Body of pancreas (tissue), 4 donors: ENCODE results near the gene CTAGE9. TPM values are rescaled to one million over a fixed set of nuclear protein-coding genes. Genes with fewer than 3 reads are reported as not detected.
"Not testable (repeated sequence)": the region's sequence is repeated elsewhere in the genome, so short reads cannot be mapped to it uniquely, and the experiment has no call there.

ENCODE experiments used
- ATAC-seq: fragments of 150-250 bp; one replicate; pipeline ENCODE4 v1.9.1; 2016
- DNase-seq, 4 donors: peaks; one replicate each; pipeline ENCODE4 v3.0.0-alpha.2; 2019
- H3K27ac ChIP-seq, 4 donors: fragments of 200-600 bp; sonication (generic); 1 replicate in 3 of 4; 2 replicates in 1 of 4; pipeline versions ENCODE4 v1.5.1 to v1.6.1; 2016 to 2019; ENCODE audit warnings: mild to moderate bottlenecking in 1 of 4, mixed read lengths in 1 of 4, moderate library complexity in 1 of 4
- H3K27me3 ChIP-seq, 2 donors: fragments of 200-600 bp; sonication (generic); one replicate each; pipeline ENCODE4 v1.6.0; 2016; ENCODE audit warnings: mild to moderate bottlenecking in 1 of 2
- H3K36me3 ChIP-seq, 2 donors: fragments of 200-600 bp; sonication (generic); replicated peaks in 1 of 2; 2 replicates each; pipeline ENCODE4 v1.5.1; 2016; ENCODE audit warnings: low read depth in 2 of 2; ENCODE audit not compliant: insufficient read depth in 1 of 2
- H3K4me1 ChIP-seq: fragments of 200-600 bp; sonication (generic); one replicate; pipeline ENCODE4 v1.6.0; 2016
- H3K4me3 ChIP-seq, 2 donors: fragments of 200-600 bp; sonication (generic); 1 replicate in 1 of 2; 2 replicates in 1 of 2; pipeline ENCODE4 v1.5.1; 2016 to 2019
- H3K9me3 ChIP-seq, 3 donors: fragments of 200-600 bp; sonication (generic); 1 replicate in 2 of 3; 2 replicates in 1 of 3; pipeline ENCODE4 v1.5.1; 2016
- POLR2A ChIP-seq, 3 donors: fragments of 450-650 bp; IDR thresholded peaks; one replicate each; pipeline ENCODE4 v1.6.1; 2016; ENCODE audit warnings: antibody characterized with exemption in 3 of 3, mild to moderate bottlenecking in 2 of 3
- WGBS, 2 donors: methylation state at CpG; one replicate each; pipeline ENCODE4 v1.1.5; 2017; 5-methylcytosine and 5-hydroxymethylcytosine counted together
- intact Hi-C: fragments of 100-400 bp; cut with DNase I; formaldehyde crosslinking; loops from one replicate; pipeline ENCODE4 v1.15.1; 2023
- total RNA-seq, 2 donors: library from RNA; depleted of rRNA; stranded (reverse); fragments of >200 nt; gene quantifications; one replicate each; pipeline ENCODE4 v1.1.0, GENCODE V29; 2016
- TF ChIP-seq, protein P1 (sequence below), 7 experiments: fragments of 450-650 bp in 4 of 7; fragments of 200-600 bp in 3 of 7; sonication (generic) in 3 of 7; IDR thresholded peaks; one replicate each; pipeline ENCODE4 v1.5.1; 2016 to 2019; ENCODE audit warnings: antibody characterized with exemption in 7 of 7

Gene CTAGE9, protein sequence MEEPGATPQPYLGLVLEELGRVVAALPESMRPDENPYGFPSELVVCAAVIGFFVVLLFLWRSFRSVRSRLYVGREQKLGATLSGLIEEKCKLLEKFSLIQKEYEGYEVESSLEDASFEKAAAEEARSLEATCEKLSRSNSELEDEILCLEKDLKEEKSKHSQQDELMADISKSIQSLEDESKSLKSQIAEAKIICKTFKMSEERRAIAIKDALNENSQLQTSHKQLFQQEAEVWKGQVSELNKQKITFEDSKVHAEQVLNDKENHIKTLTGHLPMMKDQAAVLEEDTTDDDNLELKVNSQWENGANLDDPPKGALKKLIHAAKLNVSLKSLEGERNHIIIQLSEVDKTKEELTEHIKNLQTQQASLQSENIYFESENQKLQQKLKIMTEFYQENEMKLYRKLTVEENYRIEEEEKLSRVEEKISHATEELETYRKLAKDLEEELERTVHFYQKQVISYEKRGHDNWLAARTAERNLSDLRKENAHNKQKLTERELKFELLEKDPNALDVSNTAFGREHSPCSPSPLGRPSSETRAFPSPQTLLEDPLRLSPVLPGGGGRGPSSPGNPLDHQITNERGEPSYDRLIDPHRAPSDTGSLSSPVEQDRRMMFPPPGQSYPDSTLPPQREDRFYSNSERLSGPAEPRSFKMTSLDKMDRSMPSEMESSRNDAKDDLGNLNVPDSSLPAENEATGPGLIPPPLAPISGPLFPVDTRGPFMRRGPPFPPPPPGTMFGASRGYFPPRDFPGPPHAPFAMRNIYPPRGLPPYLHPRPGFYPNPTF
- under 1 TPM in 1 of 2 donors, not detected in 1; 0.66 TPM for total RNA-seq

DNA sequence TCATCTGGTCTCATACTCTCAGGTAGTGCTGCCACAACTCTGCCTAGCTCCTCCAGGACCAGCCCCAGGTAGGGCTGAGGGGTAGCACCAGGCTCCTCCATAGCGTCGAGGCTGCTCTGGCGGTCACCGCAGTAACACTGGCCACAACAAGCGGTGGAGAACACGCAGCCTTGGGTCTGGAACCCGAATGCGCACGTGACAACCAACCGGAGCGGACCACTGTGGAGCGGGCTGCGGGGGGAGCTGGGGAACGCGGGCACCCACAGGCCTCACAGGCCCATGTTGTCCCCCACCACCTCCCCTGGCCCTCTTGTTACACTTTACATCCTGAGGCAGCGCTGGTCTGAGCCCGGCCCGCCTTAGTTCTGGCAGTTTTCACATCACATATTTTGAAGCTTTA lies at the start of gene CTAGE9:
CTAGE9 (minus strand) TSS at position 101 of the 400 bp plus-strand sequence; CDS start at position 101, 0 bp downstream.
- H3K4me3 ChIP-seq, H3K4me1 ChIP-seq, DNase-seq, H3K27ac ChIP-seq, H3K27me3 ChIP-seq, ATAC-seq, H3K36me3 ChIP-seq, intact Hi-C loops, H3K9me3 ChIP-seq: not testable (repeated sequence)
- WGBS, 2 donors: 92 to 97% methylated on average over 6 to 7 of the region's 18 CpGs

DNA sequence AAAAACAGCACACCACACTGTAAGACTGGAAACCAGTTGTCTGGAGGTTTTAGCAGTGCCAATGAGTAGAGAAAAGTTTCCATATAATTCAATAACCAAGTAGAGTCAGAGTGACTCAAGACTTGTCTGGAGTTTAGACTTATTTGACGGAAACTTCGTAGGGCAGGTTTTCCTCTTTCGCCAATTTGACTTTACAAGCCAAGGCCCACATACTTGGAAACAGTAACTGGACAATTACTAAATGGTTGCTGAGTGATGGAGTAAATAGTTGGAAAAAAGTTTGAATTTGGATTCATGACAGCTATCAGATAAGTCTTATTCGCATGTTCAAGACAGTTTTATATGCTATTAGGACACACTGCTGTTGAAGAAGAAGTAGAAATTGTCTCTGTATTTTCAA lies 48.1 kb upstream of the CTAGE9 start:
- Histone ChIP-seq H3K27me3 (no peaks in the 10 kb centered on the region), H3K36me3 (no peaks in the 10 kb centered on the region), H3K9me3 (no peaks in the 10 kb centered on the region), H3K4me1 (no peaks in the 10 kb centered on the region), H3K4me3 (no peak overlapping the region), H3K27ac (no peak overlapping the region)
- 86 to 88% methylated on average over 4 of the region's 4 CpGs for WGBS, 2 donors
- no peak for DNase-seq
- intact Hi-C loops: no loop called here
- TF ChIP-seq, protein P1, sequence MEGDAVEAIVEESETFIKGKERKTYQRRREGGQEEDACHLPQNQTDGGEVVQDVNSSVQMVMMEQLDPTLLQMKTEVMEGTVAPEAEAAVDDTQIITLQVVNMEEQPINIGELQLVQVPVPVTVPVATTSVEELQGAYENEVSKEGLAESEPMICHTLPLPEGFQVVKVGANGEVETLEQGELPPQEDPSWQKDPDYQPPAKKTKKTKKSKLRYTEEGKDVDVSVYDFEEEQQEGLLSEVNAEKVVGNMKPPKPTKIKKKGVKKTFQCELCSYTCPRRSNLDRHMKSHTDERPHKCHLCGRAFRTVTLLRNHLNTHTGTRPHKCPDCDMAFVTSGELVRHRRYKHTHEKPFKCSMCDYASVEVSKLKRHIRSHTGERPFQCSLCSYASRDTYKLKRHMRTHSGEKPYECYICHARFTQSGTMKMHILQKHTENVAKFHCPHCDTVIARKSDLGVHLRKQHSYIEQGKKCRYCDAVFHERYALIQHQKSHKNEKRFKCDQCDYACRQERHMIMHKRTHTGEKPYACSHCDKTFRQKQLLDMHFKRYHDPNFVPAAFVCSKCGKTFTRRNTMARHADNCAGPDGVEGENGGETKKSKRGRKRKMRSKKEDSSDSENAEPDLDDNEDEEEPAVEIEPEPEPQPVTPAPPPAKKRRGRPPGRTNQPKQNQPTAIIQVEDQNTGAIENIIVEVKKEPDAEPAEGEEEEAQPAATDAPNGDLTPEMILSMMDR (IDR thresholded peaks at IDR 0.05): no peak
- no peak for TF ChIP-seq POLR2A (IDR thresholded peaks at IDR 0.05)
- ATAC-seq: no peak

DNA sequence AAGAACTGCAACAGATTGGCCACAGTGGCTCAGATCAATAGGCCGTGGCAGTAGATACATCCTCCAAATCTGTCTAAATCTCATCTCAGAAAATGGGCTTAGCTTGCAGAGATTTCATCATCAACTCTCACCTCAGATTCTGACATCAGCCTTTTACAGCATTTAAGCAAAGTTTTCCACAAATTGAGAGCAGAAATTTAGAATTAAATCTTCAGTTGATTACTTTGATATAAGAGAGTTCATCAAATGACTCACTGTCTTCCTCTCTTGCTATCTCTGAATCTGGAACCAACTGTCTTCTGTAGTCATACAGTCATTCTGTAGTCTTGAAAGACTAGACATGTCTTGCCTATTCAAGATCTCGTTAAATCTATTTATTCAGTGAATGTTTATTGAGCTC lies 45.2 kb upstream of the CTAGE9 start:
- intact Hi-C loops: no loop called here
- Histone ChIP-seq H3K36me3 (no peaks in the 10 kb centered on the region), H3K9me3 (no peaks in the 10 kb centered on the region), H3K27ac (no peak overlapping the region), H3K4me3 (no peak overlapping the region), H3K27me3 (no peaks in the 10 kb centered on the region), H3K4me1 (no peaks in the 10 kb centered on the region)
- TF ChIP-seq, protein P1 (IDR thresholded peaks at IDR 0.05): no peak
- no peak for TF ChIP-seq POLR2A (IDR thresholded peaks at IDR 0.05)
- DNase-seq: no peak
- 72 to 80% methylated on average over 2 of the region's 2 CpGs for WGBS, 2 donors
- ATAC-seq: no peak

DNA sequence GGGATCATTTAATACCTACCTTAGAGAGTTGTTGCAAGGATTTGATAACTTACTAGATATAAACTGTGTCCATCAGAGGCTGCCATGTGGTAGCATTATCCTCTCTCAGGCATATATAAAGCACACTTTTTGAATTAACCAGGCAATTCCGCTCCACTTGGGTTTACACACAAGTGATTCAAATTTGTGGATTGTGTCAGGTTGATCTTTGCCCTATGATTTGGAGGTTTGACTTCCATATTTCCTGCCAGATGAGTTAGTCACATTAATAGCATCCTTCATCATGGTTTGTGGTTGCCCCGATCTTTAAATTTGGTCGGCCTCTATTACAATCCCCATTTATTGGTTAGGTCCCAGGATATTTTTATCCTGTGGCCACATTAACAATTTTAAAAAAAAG lies 44.8 kb upstream of the CTAGE9 start:
- 89 to 98% methylated on average over 3 of the region's 3 CpGs for WGBS, 2 donors

More for the DNA sequence above, 44.8 kb upstream of the CTAGE9 start:
- H3K4me1 ChIP-seq: no peaks in the 10 kb centered on the region
- no peak overlapping the region for H3K27ac ChIP-seq
- ATAC-seq (no peak), DNase-seq (no peak)
- H3K36me3 ChIP-seq: no peaks in the 10 kb centered on the region
- intact Hi-C loops: no loop called here
- H3K27me3 ChIP-seq: no peaks in the 10 kb centered on the region
- TF ChIP-seq POLR2A (IDR thresholded peaks at IDR 0.05): no peak
- TF ChIP-seq, protein P1 (IDR thresholded peaks at IDR 0.05): no peak
- no peak overlapping the region for H3K4me3 ChIP-seq
- no peaks in the 10 kb centered on the region for H3K9me3 ChIP-seq
